HepG2 (cell line): ENCODE results near the gene FRMD4A. TPM values are rescaled to one million over a fixed set of nuclear protein-coding genes. Genes with fewer than 3 reads are reported as not detected.

Experiments used
- AKAP8 ChIP-seq: sonication (generic); formaldehyde crosslinking; IDR thresholded peaks from 2 replicates; pipeline ENCODE4 v1.5.1; 2020; ENCODE audit warnings: mild to moderate bottlenecking, missing genetic modification reagents
- DNMT3B ChIP-seq: conservative IDR thresholded peaks from 2 replicates; pipeline ENCODE4 v1.6.1; 2016; ENCODE audit warnings: missing biosample characterization, control low read depth
- GATAD2A ChIP-seq: IDR thresholded peaks from 2 replicates; pipeline ENCODE4 v1.6.1; 2016
- HOXA7 ChIP-seq: sonication (generic); formaldehyde crosslinking; IDR thresholded peaks from 2 replicates; pipeline ENCODE4 v1.8.1; 2022; ENCODE audit warnings: mild to moderate bottlenecking, missing genetic modification reagents, moderate library complexity
- ISL2 ChIP-seq: sonication (generic); formaldehyde crosslinking; IDR thresholded peaks from 2 replicates; pipeline ENCODE4 v1.5.0; 2020; ENCODE audit warnings: missing genetic modification reagents
- KAT2B ChIP-seq: fragments of 150-350 bp; IDR thresholded peaks from 2 replicates; pipeline ENCODE4 v1.6.1; 2014; ENCODE audit warnings: low read depth, low read length, borderline replicate concordance
- LBX2 ChIP-seq: sonication (generic); formaldehyde crosslinking; IDR thresholded peaks from 2 replicates; pipeline ENCODE4 v1.5.0; 2020; ENCODE audit warnings: missing genetic modification reagents, mild to moderate bottlenecking, borderline replicate concordance
- MBD4 ChIP-seq: IDR thresholded peaks from 2 replicates; pipeline ENCODE4 v1.6.1; 2012; ENCODE audit warnings: low read length, inconsistent platforms, borderline replicate concordance
- MTF1 ChIP-seq: sonication (generic); formaldehyde crosslinking; IDR thresholded peaks from 2 replicates; pipeline ENCODE4 v1.5.0; 2020; ENCODE audit warnings: missing genetic modification reagents
- NFIC ChIP-seq: IDR thresholded peaks from 2 replicates; pipeline ENCODE4 v1.6.1; 2012; ENCODE audit warnings: mild to moderate bottlenecking, low read length, inconsistent platforms
- NFYB ChIP-seq: sonication (generic); formaldehyde crosslinking; IDR thresholded peaks from 2 replicates; pipeline ENCODE4 v1.4.0; 2020; ENCODE audit warnings: missing genetic modification reagents
- PITX1 ChIP-seq: sonication (generic); formaldehyde crosslinking; IDR thresholded peaks from 2 replicates; pipeline ENCODE4 v1.5.1; 2020; ENCODE audit warnings: mild to moderate bottlenecking, missing genetic modification reagents
- POLR2AphosphoS5 ChIP-seq: IDR thresholded peaks from 2 replicates; pipeline ENCODE4 v1.6.1; 2012; ENCODE audit warnings: low read depth, low read length
- PTBP1 ChIP-seq: fragments of 200-400 bp; formaldehyde crosslinking; IDR thresholded peaks from 2 replicates; pipeline ENCODE4 v1.6.1; 2018; ENCODE audit warnings: low read length, low read depth; ENCODE audit not compliant: poor library complexity, severe bottlenecking
- RCOR2 ChIP-seq: IDR thresholded peaks from 2 replicates; pipeline ENCODE4 v1.6.1; 2016; ENCODE audit warnings: missing biosample characterization, missing genetic modification reagents
- SRSF4 ChIP-seq: fragments of 200-400 bp; formaldehyde crosslinking; IDR thresholded peaks from one replicate; pipeline ENCODE4 v1.6.1; 2018; ENCODE audit warnings: mild to moderate bottlenecking, low read depth, low read length, moderate library complexity; ENCODE audit not compliant: poor library complexity, severe bottlenecking
- SRSF9 ChIP-seq: fragments of 200-400 bp; formaldehyde crosslinking; IDR thresholded peaks from 2 replicates; pipeline ENCODE4 v1.6.1; 2018; ENCODE audit warnings: borderline replicate concordance, mild to moderate bottlenecking, low read depth, low read length; ENCODE audit not compliant: insufficient read depth, poor library complexity, severe bottlenecking
- TEAD2 ChIP-seq: sonication (generic); formaldehyde crosslinking; IDR thresholded peaks from 2 replicates; pipeline ENCODE4 v1.9.0; 2021; ENCODE audit warnings: missing genetic modification reagents
- ZNF207 ChIP-seq: fragments of 450-650 bp; IDR thresholded peaks from 2 replicates; pipeline ENCODE4 v1.6.1; 2016; ENCODE audit warnings: antibody characterized with exemption, borderline replicate concordance
- ZNF382 ChIP-seq: sonication (generic); formaldehyde crosslinking; IDR thresholded peaks from 2 replicates; pipeline ENCODE4 v1.5.0; 2020; ENCODE audit warnings: missing genetic modification reagents, mild to moderate bottlenecking, borderline replicate concordance
- ZNF431 ChIP-seq: sonication (generic); formaldehyde crosslinking; IDR thresholded peaks from 2 replicates; pipeline ENCODE4 v1.9.0; 2022; ENCODE audit warnings: missing genetic modification reagents, low read depth, mild to moderate bottlenecking, borderline replicate concordance
- ZNF503 ChIP-seq: sonication (generic); formaldehyde crosslinking; IDR thresholded peaks from 2 replicates; pipeline ENCODE4 v1.4.0; 2020; ENCODE audit warnings: missing genetic modification reagents
- ZNF709 ChIP-seq: sonication (generic); formaldehyde crosslinking; IDR thresholded peaks from 2 replicates; pipeline ENCODE4 v1.5.0; 2020; ENCODE audit warnings: mild to moderate bottlenecking, missing genetic modification reagents
- ZNF713 ChIP-seq: sonication (generic); formaldehyde crosslinking; IDR thresholded peaks from 2 replicates; pipeline ENCODE4 v1.4.0; 2020; ENCODE audit warnings: mild to moderate bottlenecking, missing genetic modification reagents
- ZNF720 ChIP-seq: sonication (generic); formaldehyde crosslinking; IDR thresholded peaks from 2 replicates; pipeline ENCODE4 v1.4.0; 2020; ENCODE audit warnings: missing genetic modification reagents
- ZNF772 ChIP-seq: sonication (generic); formaldehyde crosslinking; IDR thresholded peaks from 2 replicates; pipeline ENCODE4 v1.5.0; 2020; ENCODE audit warnings: mild to moderate bottlenecking, missing genetic modification reagents
- polyA plus RNA-seq, 8 experiments: library from polyadenylated mRNA; depleted of rRNA in 3 of 8; stranded (reverse) in 7 of 8; unstranded in 1 of 8; fragments of >200 nt; fragmentation: Illumina TruSeq in 4 of 8; extraction: Trizol in 4 of 8; gene quantifications; 2 replicates each; pipeline versions ENCODE4 v1.2.1 to v1.2.3, GENCODE V29; 2011 to 2016; ENCODE audit warnings: low read depth in 4 of 8, missing spikeins in 1 of 8, mixed read lengths in 1 of 8; ENCODE audit not compliant: insufficient read depth in 1 of 8
- total RNA-seq, 5 experiments: library from RNA; depleted of rRNA; stranded (reverse); fragments of >200 nt; fragmentation: Illumina TruSeq; extraction: Trizol; gene quantifications; 2 replicates each; pipeline ENCODE4 v1.2.3, GENCODE V29; 2016; ENCODE audit warnings: low read depth in 1 of 5
- TF ChIP-seq, protein P1 (sequence below): sonication (generic); formaldehyde crosslinking; IDR thresholded peaks from 2 replicates; pipeline ENCODE4 v1.5.0; 2020; ENCODE audit warnings: missing genetic modification reagents
- TF ChIP-seq, protein P2 (sequence below): sonication (generic); formaldehyde crosslinking; IDR thresholded peaks from 2 replicates; pipeline ENCODE4 v1.8.0; 2022; ENCODE audit warnings: low read depth, missing genetic modification reagents

The FRMD4A gene
- total and polyA plus RNA-seq, 2 of the 13 experiments (the other 11 are each of a cell fraction or from before 2014, with no cell fraction given): 0.09 to 0.26 TPM

DNA sequence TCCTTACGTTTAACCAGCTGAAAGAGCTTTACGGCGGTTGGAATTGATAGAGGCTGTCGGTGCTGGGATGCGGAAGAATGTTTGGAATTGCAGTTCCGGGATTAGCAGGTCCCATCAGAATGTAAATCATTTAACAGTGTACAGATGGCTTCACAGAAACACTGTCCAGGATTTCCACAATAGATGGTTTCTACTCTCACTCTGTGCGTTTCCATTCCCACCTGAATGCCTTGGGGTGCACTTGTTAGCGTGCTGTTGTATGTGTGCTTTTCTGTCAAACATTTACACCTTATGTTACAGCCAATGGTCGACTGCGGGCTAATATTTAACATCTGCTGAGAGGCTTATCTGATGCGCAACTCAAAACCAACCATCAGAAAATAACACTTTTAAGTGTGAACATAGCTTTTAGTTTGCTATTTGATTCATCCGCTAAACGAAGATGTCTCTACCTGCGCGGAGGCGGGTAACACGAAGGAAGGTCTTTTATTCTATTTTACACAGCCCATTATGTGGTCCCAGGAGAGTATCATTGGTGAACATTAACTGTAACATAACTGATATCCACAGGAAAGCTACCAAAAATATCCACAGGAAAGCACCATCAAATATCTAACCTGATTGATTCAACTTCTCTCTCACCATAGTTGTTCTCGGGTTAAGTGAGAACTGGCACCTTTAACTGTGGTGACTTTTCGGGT is 564.9 kb downstream of the FRMD4A start (continued):
- TF ChIP-seq, protein P1, sequence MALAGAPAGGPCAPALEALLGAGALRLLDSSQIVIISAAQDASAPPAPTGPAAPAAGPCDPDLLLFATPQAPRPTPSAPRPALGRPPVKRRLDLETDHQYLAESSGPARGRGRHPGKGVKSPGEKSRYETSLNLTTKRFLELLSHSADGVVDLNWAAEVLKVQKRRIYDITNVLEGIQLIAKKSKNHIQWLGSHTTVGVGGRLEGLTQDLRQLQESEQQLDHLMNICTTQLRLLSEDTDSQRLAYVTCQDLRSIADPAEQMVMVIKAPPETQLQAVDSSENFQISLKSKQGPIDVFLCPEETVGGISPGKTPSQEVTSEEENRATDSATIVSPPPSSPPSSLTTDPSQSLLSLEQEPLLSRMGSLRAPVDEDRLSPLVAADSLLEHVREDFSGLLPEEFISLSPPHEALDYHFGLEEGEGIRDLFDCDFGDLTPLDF (CRISPR knock-in tag): no peak
- no peak for TF ChIP-seq ZNF382 (CRISPR knock-in tag)
- no peak for TF ChIP-seq ZNF709 (CRISPR knock-in tag)
- no peak for TF ChIP-seq SRSF9
- peak; percentile 91 for TF ChIP-seq PITX1
- TF ChIP-seq MBD4: no peak
- TF ChIP-seq SRSF4: no peak
- TF ChIP-seq AKAP8 (CRISPR knock-in tag): no peak
- no peak for TF ChIP-seq KAT2B
- TF ChIP-seq ZNF772 (CRISPR knock-in tag): no peak
- TF ChIP-seq MTF1: no peak
- TF ChIP-seq TEAD2 (CRISPR knock-in tag): no peak
- no peak for TF ChIP-seq HOXA7 (CRISPR knock-in tag)
- TF ChIP-seq ZNF207: no peak
- no peak for TF ChIP-seq RCOR2
- TF ChIP-seq LBX2 (CRISPR knock-in tag): no peak
- no peak for TF ChIP-seq ZNF431 (CRISPR knock-in tag)
- TF ChIP-seq DNMT3B: no peak
- 0 out of 2 replicates have a peak, but pooled peaks have one; percentile 10 for TF ChIP-seq ZNF503 (CRISPR knock-in tag)
- TF ChIP-seq ZNF720 (CRISPR knock-in tag): no peak
- TF ChIP-seq GATAD2A: peak; percentile 59; the same call in 1 of the 2 replicates
- 0 out of 2 replicates have a peak, but pooled peaks have one; percentile 41 for TF ChIP-seq ISL2 (CRISPR knock-in tag)
- TF ChIP-seq ZNF713 (CRISPR knock-in tag): no peak
- TF ChIP-seq PTBP1: no peak
- no peak; the same call in 1 of the 2 replicates for TF ChIP-seq NFIC
- no peak for TF ChIP-seq NFYB (CRISPR knock-in tag)
- TF ChIP-seq POLR2AphosphoS5: peak; percentile 39; the same call in 1 of the 2 replicates
- TF ChIP-seq, protein P2, sequence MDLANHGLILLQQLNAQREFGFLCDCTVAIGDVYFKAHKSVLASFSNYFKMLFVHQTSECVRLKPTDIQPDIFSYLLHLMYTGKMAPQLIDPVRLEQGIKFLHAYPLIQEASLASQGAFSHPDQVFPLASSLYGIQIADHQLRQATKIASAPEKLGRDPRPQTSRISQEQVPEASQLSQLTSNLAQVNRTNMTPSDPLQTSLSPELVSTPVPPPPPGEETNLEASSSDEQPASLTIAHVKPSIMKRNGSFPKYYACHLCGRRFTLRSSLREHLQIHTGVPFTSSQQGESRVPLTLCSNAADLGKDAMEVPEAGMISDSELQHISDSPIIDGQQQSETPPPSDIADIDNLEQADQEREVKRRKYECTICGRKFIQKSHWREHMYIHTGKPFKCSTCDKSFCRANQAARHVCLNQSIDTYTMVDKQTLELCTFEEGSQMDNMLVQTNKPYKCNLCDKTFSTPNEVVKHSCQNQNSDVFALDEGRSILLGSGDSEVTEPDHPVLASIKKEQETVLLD (CRISPR knock-in tag): no peak
